Measurements from ENCODE around the gene TPSB2.

DNA sequence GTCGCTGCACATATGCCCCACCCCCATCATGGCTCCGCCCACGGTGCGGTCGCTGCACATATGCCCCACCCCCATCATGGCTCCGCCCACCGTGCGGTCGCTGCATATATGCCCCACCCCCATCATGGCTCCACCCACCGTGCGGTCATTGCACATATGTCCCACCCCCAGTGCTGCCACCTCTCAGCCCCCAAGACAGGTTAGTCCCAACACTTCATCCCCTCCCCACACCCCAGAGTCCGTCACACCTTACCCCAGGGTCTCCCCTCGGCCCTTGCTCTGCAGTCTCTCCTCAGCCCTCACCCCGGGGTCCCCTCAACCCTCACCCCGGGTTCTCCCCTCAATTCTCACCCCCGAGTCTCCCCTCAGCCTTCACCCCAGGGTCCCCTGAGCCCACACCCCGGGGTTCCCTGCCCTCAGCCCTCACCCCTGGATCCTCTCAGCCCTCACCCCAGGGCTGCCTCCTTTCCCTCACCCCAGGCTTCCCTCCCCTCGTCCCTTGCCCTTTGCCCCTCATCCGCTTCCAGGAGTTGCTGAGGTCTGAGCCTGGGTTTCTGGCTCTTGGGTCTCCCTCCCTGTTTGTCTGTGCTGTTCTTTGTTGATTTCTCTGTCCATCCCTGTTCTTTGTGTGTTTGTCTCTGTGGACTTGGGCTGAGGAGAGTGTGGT, 30.5 kb downstream of the TPSB2 start:
- TF ChIP-seq EGR1 (conservative IDR thresholded peaks at IDR 0.05) (no peak), ARID2 (IDR thresholded peaks at IDR 0.05) (no peak), NR3C1 (CRISPR knock-in tag; IDR thresholded peaks at IDR 0.05) (no peak), SIRT6 (IDR thresholded peaks at IDR 0.05; ENCODE audit: low read depth, low read length) (no peak), GTF3C2 (IDR thresholded peaks at IDR 0.05; ENCODE audit: borderline replicate concordance, extremely low read depth, insufficient read length) (no peak)
- TF ChIP-seq, protein P1, sequence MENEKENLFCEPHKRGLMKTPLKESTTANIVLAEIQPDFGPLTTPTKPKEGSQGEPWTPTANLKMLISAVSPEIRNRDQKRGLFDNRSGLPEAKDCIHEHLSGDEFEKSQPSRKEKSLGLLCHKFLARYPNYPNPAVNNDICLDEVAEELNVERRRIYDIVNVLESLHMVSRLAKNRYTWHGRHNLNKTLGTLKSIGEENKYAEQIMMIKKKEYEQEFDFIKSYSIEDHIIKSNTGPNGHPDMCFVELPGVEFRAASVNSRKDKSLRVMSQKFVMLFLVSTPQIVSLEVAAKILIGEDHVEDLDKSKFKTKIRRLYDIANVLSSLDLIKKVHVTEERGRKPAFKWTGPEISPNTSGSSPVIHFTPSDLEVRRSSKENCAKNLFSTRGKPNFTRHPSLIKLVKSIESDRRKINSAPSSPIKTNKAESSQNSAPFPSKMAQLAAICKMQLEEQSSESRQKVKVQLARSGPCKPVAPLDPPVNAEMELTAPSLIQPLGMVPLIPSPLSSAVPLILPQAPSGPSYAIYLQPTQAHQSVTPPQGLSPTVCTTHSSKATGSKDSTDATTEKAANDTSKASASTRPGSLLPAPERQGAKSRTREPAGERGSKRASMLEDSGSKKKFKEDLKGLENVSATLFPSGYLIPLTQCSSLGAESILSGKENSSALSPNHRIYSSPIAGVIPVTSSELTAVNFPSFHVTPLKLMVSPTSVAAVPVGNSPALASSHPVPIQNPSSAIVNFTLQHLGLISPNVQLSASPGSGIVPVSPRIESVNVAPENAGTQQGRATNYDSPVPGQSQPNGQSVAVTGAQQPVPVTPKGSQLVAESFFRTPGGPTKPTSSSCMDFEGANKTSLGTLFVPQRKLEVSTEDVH (IDR thresholded peaks at IDR 0.05; ENCODE audit: low read depth, partially characterized antibody) = no peak
- TF ChIP-seq, protein P2, sequence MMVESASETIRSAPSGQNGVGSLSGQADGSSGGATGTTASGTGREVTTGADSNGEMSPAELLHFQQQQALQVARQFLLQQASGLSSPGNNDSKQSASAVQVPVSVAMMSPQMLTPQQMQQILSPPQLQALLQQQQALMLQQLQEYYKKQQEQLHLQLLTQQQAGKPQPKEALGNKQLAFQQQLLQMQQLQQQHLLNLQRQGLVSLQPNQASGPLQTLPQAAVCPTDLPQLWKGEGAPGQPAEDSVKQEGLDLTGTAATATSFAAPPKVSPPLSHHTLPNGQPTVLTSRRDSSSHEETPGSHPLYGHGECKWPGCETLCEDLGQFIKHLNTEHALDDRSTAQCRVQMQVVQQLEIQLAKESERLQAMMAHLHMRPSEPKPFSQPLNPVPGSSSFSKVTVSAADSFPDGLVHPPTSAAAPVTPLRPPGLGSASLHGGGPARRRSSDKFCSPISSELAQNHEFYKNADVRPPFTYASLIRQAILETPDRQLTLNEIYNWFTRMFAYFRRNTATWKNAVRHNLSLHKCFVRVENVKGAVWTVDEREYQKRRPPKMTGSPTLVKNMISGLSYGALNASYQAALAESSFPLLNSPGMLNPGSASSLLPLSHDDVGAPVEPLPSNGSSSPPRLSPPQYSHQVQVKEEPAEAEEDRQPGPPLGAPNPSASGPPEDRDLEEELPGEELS (CRISPR knock-in tag; IDR thresholded peaks at IDR 0.05; ENCODE audit: borderline replicate concordance) = no peak

Data from K562 (cell line).